GM18873 (cell line): ENCODE measurements around the gene COL9A2.

Experiments
- ATAC-seq: cut with Tn5 transposase; IDR thresholded peaks from one replicate; pipeline ENCODE4 v1.9.1; 2021; ENCODE audit warnings: mild to moderate bottlenecking, moderate library complexity, moderate number of reproducible peaks; ENCODE audit not compliant: unreplicated experiment, low FRiP score

The COL9A2 gene

DNA sequence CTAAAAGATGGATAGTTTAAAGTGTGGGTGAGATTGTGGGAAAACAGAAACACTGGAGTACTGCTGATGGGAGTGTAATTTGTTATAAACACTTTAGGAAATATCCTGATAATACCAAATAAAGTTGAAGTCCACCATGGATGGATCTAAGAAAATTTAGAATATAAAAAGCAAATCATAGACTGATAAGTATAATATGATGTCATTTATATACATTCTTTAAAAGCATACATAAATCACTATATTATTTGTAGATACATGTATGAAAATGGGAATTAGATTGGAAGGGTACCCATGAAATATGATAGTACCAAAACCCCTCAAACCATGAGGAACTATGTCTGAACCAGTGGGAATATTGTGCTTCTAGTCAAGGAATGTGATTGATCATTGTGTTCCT, 51.2 kb downstream of the COL9A2 start:
- no peak for ATAC-seq

DNA sequence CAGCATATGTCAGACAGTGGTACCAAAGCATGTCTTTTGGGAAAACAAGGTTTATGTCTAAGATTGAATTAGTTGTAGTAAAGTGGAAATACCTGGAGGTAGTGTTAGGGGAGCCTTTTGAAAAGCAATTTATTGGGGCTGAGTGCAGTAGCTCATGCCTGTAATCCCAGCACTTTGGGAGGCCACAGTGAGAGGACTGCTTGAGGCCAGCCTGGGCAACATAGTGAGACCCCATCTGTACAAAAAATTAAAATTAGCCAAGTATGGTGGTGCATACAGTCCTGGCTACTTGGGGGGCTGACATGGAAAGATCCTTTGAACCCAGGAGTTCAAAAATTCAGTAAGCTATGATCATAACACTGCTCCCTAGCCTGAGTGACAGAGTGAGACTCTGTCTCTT, 51.8 kb downstream of the COL9A2 start:
- ATAC-seq: no peak

DNA sequence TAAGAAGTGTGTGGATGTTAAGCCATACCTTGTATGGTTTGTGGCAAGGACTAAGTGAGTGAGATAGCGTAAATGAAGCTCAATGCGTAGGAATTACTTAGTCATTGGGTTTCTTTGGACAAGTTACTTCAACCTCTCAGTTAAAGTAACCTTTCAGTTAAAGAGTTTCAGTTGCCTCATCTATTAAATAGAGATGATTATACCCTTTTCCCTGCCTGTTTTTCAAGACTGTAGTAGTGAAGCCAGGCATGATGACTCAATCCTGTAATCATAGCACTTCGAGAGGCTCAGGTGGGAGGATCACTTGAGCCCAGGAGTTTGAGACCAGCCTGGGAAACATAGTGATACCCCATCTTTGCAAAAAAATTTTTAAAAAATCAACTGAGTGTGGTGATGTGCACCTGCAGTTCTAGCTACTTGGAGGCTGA, 52.7 kb downstream of the COL9A2 start:
- ATAC-seq: no peak

DNA sequence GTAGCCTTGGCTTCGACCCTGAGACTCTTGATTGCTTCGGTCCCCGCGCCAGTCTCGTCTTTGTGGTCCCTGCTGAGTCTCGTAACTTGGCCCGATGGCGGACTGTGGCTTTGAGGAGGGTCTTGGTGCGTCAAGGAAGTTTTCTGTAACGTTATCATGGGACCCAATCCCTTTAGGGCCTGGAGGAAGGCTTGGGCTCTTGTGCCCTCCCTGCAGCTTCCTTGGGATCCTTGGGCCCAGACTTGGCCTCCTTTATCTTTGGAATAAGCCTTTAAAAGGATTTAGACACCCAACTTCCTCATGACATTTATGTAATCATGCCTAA, 58.7 kb downstream of the COL9A2 start:
- no peak for ATAC-seq

DNA sequence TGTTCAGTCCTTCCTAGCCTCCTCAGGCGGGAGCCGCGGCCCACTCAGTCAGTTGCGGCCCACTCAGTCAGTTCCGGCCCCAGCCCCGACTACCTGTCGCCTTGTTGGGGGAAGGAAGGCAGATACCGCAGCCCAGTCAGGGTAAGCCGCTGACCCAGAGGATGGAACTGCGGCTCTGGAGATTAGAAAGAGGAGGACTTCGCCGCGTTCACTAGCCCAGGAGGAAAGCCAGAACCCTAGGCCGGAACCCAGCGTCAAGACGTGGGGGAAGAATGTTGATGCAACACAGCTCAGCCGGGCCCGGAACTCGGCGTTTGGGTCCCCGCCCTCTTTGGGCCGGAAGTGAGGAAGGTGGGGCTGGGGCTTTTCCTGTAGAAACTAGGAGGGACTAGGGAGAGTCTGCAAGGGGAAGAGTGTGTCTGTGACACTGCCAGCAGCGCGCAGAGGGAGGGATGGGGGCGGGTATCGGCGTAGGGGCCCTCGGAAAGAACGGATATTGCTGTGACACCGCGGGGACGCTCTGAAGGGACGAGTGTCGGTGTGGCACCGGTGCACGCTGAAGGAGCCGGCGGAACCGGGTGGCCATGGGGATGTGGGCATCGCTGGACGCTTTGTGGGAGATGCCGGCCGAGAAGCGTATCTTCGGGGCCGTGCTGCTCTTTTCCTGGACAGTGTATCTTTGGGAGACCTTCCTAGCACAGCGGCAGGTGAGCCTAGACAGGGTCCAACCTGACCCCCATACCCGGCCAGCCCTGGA, 59.2 kb downstream of the COL9A2 start, which contains the start of gene ZMPSTE24:
Gene ZMPSTE24, plus strand, starts transcription at position 549 of the 757 bp plus-strand sequence. Its CDS starts 36 bp downstream, at position 585.
- peak; percentile 78 for ATAC-seq

DNA sequence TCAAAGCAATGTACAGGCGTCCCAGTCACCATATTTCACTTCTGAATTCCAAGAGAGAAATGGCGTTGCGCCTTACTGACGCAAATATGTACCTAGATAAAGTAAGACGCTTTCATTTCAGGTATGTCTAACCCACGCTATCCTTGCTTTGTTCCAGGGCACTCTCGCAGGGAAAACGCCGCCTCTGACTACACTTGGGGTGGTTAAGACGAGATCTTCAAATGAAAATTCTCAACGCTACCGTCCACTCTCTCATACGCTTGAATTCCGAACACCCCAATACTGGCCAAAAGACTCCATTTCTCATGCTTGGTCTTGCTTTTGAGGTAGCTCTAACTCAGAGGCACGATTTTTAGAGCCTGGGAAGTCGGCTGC, 59.8 kb downstream of the COL9A2 start:
- no peak for ATAC-seq

DNA sequence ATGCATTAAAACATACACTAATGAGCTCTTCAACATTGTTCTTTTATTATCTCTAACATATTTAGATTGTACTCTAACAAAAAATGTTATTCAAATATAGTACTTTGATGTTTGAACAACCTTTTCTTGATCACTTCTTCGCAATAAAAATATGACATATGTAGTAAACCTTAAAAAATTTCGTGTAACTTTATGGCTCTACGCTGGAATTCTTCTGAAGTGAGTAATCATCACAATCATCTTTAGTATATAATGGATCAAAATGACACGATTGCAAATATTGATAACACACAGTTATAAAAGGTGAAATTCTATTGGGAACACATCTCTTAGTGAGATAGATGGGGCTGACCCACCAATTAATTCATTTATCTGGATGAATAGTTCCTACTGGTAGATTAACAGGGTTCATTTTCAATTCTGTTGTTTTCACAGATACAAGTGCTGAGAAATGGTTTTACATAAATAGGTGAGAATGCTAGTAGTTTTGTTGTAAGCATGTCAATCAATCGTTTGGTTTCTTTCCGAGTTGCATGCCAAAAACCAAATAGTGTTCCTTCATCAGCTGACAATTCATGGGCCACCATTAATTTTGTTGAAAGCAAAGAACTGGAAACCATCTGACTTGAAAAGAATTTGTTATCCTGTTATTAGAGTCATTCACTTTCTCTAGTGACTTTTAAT, 60.5 kb downstream of the COL9A2 start:
- no peak for ATAC-seq

DNA sequence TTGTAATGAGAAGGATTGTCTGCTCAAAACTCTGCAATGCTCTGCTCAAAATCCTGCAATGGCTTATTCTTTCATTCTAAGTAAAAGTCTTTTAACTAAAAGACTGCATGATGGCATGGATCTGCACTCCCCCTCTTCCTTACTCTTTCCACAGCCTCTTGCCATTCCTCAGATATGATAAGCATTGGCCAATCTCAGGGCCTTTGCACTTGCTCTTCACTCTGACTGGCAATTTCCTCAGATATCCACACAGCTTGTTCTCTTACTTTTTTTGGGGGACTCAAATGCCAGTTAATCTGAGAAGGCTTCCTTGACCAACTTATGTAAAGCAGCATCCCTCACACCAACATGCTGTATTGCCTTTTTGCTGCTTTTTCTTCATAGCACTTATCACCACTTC, 61.9 kb downstream of the COL9A2 start:
- ATAC-seq: no peak

DNA sequence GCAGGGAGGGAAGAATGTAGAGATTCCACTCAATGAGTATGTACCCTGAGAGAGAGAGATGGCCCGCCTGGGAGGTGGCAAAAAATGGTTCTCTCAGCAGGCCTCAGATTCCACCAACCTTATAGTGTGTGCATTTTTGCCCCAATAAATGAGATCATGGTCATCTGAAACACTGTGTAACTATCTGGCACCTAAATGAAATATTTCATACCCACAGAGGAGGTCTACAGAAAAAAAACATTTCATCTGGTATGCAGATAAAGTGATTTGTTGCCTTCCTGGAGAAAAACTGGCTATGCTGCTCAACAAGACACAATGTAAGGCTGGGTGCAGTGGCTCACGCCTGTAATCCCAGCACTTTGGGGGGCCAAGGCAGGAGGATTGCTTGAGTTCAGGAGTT, 64.5 kb downstream of the COL9A2 start:
- no peak for ATAC-seq

DNA sequence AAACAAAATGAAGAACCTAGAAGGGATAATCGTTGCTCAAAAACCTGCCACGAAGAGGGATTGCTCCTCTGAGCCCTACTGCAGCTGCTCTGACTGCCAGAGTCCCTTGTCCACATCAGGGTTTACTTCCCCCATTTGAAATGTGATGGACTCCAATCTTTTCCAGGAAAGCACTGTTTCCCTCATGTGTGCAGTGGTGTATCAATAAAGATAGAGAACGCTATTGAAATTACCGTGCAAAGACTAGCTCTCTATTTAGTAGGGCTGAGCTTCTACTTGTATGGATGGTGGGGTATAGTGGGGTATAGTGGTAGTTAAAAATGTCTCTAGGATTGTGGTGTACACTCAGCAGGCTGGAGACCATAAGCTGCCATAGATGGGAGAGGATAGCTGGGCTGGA, 65.6 kb downstream of the COL9A2 start:
- no peak for ATAC-seq
